Measurements from ENCODE around the gene SERPINB2.

GRCh38 chr18:63951302-63951705 is 63.8 kb downstream of the SERPINB2 start:
- TF ChIP-seq CTCF (IDR thresholded peaks at IDR 0.05; ENCODE audit: low read length) (no peak), EZH2 (IDR thresholded peaks at IDR 0.05; ENCODE audit: borderline replicate concordance, low read length) (no peak)
